T-helper 9 cell (primary cell): ENCODE results near the gene COX5A.
"Not testable (repeated sequence)": the region's sequence is repeated elsewhere in the genome, so short reads cannot be mapped to it uniquely, and the experiment has no call there.

Experiments
- DNase-seq: peaks from one replicate; pipeline ENCODE4 v3.0.0-alpha.2; 2020

Gene COX5A

GRCh38 chr15:74955017-74955416, 17.1 kb upstream of the COX5A start:
- no peak for DNase-seq

DNA sequence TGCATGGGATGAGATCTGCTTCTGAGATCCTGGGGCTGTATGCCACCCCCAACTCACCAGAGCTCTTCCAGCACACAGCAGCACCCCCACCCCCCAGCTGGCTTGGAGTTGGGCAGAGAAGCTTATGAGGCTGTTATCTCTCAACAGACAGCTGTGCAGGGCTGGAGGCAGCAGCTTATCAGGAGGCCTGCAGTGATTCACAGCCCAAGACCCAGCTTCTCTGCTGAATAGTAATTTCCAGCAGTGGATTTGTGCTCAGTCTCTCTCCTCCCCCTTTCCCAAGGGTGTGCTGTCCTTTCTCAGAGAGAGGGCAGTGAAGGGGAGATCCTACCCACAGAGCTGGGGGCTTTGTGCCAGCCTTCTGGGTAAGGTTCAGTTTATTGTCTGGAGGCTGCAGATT, 16.6 kb upstream of the COX5A start:
- DNase-seq: no peak

GRCh38 chr15:74951006-74951405, 13.1 kb upstream of the COX5A start:
- DNase-seq: no peak

GRCh38 chr15:74950078-74950908, 12.4 kb upstream of the COX5A start:
- peak; percentile 72 for DNase-seq

- no peak for DNase-seq
Observed at GRCh38 chr15:74937272-74937589, 642 bp downstream of the COX5A start.

DNA sequence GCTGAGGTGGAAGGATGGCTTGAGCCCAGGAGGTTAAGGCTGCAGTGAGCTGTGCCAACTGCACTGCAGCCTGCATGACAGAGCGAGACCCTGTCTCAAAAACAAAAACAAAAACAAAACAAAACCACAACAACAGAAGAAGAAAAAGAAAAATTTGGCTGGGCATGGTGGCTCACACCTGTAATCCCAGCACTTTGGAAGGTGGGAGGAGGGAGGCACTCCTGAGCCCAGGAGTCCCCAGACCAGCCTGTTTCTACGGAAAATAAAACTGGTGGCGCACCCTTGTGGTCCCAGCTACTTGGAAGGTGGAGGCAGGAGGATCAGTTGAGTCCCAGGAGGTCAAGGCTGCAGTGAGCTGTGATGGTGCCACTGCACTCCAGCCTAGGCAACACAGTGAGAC, 2.7 kb downstream of the COX5A start:
- not testable (repeated sequence) for DNase-seq

DNA sequence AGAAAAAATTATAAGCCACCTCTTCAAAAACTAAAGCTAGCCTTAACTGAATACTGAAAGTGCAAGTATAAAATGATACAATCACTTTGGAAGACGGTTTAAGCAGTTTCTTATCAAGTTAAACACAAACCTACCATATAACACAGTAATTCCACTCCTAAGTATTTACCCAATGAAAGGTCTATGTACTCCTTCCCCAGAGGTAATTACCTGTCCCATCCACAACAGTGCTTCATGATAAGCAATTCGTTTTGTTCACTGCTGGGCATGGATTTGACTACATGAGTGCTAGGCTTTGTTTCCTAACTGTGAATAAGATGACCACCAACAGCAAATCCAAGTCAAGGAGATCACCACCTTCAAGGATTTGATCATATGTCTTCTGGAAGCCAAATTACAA, 4.3 kb downstream of the COX5A start:
- DNase-seq: no peak

GRCh38 chr15:74928771-74929198, 9.1 kb downstream of the COX5A start:
- DNase-seq: no peak

DNA sequence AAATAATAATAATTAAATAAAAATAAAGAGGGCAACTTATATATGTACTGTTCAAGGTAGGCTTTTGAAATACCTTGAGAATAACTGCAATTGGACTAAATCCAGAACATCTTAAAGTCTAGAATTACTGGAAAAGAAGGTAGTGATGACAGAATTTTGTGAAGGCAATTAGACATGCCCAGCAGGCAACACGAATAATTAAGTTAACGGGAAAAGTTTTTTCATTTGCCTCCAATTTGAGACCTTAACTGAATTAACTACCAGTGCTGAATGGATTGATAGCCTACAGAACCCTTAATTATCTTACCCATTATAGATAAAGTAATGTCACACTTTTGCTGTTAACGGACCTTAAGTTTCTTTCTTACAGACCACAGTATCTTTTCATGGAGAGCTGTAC, 13.3 kb downstream of the COX5A start:
- no peak for DNase-seq

DNA sequence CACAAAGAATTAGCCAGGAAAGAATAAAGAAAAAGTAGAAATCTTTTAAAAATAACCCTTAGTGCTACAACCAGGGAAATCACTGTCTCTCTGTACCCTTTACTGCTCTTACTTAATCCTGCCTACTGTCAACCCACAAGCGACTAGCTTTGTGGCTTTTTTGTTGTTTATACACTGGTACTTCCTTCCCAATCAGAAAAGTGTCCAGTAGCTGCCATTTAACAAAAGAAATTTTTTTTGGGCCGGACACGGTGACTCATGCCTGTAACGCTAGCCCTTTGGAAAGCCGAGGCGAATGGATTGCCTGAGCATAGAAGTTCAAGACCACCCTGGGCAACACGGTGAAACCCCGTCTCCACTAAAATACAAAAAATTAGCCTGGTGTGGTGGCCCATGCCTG, 17.4 kb downstream of the COX5A start:
- no peak for DNase-seq

- DNase-seq: no peak
Observed at GRCh38 chr15:74917676-74918075, 20.2 kb downstream of the COX5A start.

DNA sequence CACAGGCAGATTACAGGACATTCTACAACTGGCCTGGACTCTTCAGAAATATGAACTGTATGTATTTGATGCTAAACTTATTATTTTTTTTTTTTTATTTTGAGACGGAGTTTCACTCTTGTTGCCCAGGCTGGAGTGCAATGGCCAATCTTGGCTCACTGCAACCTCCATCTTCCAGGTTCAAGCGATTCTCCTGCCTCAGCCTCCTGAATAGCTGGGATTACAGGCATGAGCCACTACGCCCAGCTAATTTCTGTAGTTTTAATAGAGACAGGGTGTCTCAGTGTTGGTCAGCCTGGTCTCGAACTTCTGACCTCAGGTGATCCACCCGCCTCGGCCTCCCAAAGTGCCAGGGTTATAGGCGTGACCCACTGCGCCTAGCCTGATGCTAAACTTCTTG, 24.1 kb downstream of the COX5A start:
- DNase-seq: not testable (repeated sequence)

DNA sequence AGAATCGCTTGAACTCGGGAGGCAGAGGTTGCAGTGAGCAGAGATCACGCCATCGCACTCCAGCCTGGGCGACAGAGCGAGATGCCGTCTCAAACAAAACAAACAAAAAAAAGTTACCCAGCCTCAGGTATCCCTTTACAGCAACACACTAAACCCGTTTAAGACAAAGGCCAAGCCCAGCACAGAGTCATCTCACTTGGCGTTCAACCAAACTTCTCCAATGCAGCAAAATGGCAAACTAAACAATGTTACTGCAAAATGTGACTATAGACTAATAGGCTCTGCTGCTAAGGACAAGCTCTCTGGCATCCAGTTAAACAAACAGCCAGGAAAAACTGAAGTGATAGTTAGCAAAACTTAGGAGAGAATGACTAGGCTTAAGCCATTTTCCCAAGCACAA, 24.8 kb downstream of the COX5A start:
- no peak for DNase-seq

- DNase-seq: no peak
Observed at GRCh38 chr15:74908635-74909034, 29.2 kb downstream of the COX5A start.

DNA sequence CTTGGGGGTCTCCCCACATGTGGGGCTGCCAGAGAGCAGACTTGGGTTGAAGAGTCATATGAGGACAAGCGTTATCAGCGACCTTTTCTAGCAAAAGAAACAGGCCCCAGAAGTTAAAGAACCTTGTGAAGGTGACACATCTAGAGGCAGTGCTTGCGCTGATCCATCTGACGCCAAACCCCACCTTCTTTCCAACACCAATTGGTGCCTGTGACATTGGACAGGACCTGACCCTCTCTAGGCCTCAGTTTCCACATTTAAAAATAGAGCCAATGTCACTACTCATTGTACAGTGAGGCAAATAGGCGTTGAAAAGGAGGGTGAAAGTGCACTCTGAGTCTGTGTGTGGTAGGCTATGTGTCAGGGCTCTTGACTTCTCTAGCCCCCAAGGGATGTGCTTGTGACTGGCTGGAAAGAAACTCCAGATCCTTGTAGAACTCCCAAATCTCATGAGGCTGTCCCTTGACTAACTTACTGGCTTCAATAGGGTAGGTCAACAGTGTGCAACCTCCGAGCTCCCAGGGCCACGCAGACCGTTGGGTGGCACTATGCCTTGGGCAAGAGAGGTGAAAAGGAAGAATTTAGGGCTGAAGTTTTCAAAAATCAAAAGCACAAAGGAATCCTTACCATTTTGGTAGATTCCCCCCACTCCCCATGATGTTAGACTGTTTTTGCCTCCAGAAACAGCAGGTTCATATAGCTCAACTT, 30.6 kb downstream of the COX5A start:
- DNase-seq: no peak

DNA sequence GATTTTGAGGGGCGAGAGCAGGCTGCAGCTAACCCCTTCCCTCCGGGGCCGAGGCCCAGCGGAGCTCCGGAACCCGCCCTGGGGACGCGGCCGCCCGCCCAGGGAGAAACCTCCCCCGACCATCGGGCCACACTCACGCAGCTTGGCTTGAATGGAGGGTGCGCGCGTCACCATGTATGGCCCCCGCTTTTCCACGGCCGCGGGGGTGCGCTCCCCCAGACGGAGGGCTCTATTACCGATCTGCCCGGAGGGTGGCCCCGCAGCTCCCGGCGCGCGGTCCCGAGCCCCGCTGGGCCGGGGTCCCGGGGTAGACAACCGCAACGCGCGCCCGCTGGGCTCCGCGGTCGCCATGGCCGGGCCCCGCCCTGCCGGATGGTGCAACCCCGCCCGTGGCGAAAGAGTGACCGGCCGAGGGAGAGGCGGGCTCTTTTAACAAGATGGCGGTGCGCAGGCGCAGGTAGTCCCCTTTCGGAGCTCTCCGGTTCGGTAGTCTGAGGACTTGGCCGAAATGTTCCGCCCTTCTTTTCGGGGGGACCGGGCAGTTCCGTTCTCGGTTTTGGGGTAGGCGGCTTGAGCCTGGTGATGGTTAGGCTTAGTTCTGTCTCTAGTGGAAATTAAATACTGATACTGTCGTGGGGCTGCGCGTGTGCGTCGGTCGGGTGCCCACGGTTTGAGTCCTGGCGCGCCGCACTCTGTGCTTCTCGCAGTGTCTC, 31.3 kb downstream of the COX5A start, which contains the start of gene FAM219B:
Gene FAM219B (minus strand): TSS at position 402 of the 713 bp plus-strand sequence. CDS start 51 bp downstream, at position 351.
- DNase-seq: peak; percentile 54

GRCh38 chr15:74906067-74906449, 31.8 kb downstream of the COX5A start:
- no peak for DNase-seq

GRCh38 chr15:74904190-74904805, 33.6 kb downstream of the COX5A start:
- DNase-seq: no peak

DNA sequence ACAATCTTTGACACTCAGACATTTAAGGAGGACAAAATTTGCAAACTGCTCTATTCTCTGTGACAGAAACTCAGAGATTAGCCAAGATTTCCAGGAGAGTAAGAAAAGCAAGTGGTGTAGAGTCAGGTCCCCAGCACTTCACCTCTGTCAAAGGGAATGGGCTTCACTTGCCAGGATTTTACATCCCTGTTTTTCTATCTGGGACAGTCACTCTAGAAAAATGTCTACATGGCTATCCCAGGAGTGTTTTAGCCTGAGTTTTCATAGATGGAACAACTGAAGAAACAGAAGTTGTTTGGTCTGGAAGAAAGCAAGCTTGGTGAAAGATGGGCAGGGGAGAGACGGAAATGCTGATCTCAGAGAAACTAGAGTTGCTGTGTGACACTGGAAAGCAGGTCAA, 34.2 kb downstream of the COX5A start:
- DNase-seq: no peak

DNA sequence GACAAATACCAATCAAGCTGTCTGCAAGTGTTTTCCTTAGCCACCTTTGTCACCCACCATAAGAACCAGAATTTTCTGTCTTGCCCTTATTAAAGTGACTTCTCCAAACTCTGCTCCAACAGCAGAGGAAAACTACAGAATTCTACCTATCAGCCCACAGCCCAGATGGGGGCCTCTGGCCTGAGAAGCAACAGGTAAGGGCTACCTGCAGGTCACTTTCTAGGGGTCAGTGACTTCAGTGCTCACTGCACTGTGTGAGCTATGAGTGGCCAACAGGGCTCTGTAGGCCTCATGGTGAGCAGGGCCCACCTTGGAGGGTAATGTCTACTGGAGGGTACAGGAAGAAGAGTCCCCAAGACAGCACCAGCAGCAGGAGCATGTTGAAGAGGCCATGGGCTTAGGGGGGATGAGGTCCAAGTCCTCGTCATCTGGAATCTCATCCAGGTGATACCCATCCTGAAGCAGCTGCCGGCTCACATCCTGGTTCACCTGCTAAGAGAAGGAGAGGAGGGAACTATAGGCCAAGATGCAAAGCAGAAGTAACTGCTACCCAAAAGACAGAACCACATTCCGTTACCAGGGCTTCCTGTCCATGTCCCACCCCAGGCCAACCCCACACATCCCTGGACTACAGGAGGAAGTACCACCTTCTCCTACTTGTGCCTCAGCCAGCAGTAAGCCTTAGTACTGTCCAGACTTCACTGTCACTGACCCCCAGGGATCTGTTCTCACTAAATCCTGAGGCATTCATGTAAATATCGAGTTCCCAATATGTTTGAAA, 35.4 kb downstream of the COX5A start:
- DNase-seq: no peak

- peak; percentile 45 for DNase-seq
Observed at GRCh38 chr15:74901612-74902063, 36.2 kb downstream of the COX5A start.

DNA sequence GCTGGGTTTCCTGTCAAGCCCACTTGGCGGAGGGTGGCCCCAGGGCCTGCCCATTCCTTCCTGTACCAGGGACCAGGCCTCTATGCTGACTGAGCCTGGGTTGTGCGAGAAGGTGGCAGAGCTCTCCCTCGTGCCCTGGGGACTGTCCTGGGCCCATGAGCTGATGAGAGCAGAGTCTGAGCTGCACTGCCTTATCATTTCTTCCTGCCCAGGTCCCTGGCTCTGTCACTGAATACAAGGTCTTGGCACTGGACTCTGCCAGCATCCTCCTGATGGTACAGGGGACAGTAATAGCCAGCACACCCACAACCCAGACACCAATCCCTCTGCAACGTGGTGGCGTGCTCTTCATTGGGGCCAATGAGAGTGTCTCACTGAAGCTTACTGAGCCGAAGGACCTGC, 40.6 kb downstream of the COX5A start:
- DNase-seq: no peak
